H1 (cell line): Measurements from ENCODE around the gene MAML3. TPM values are rescaled to one million over a fixed set of nuclear protein-coding genes. Genes with fewer than 3 reads are reported as not detected.

ENCODE experiments used
- CBX5 ChIP-seq: fragments of 300-800, 300-1000 bp; sonication (generic); IDR thresholded peaks from 2 replicates; pipeline ENCODE4 v1.7.1; 2016; ENCODE audit warnings: antibody characterized with exemption, low read length, low read depth
- EP300 ChIP-seq, 2 experiments: IDR thresholded peaks; 1 replicate in 1 of 2; 2 replicates in 1 of 2; pipeline ENCODE4 v1.6.1; 2011 to 2012; ENCODE audit warnings: low read depth in 2 of 2, low read length in 2 of 2, mild to moderate bottlenecking in 2 of 2, borderline replicate concordance in 1 of 2, inconsistent platforms in 1 of 2, moderate library complexity in 1 of 2
- TCF12 ChIP-seq: IDR thresholded peaks from 2 replicates; pipeline ENCODE4 v1.6.1; 2011; ENCODE audit warnings: low read depth, mild to moderate bottlenecking, low read length
- polyA plus RNA-seq, 7 experiments: library from polyadenylated mRNA; depleted of rRNA in 3 of 7; stranded (reverse) in 5 of 7; unstranded in 2 of 7; fragments of >200 nt in 5 of 7; fragments of 200-250 nt in 2 of 7; gene quantifications; 1 replicate in 5 of 7; 2 replicates in 1 of 7; 4 replicates in 1 of 7; pipeline versions ENCODE4 v1.2.1 to v1.2.3, GENCODE V29; 2011 to 2013; ENCODE audit warnings: missing spikeins in 2 of 7, mixed read lengths in 2 of 7
- total RNA-seq: library from RNA; stranded (reverse); fragmentation: NEBNext Ultra II Directional; extraction: Animal tissue kit (Norgen Biotek cat#: 25700); gene quantifications from 2 replicates; pipeline ENCODE4 v1.2.1, GENCODE V29; 2021

MAML3 gene
- total and polyA plus RNA-seq, 2 of the 8 experiments (the other 6 are each of a cell fraction or from before 2014, with no cell fraction given) = 2.1 to 5.7 TPM

DNA sequence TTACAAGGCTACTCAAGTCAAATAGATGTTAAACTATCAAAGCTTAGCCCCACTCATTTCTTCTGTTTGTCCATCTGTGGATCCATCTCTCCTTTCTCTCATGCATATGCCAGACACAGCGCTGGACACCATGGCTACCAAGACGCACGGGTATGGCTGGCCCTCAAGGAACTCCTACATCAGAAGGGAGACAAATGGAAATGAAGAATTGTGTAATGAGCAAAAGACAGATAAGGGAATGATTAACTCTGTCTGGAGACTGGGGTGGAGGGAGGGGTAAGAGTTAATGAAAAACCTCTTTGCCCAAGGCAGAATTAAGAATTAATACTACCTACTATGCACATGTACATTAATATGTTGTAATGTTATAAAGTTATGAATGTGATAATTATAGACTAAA lies 400.3 kb downstream of the MAML3 start (continued):
- no peak for TF ChIP-seq EP300 (IDR thresholded peaks at IDR 0.05; ENCODE audit: borderline replicate concordance in 1 of 2, low read depth in 2 of 2, low read length in 2 of 2)
- no peak for TF ChIP-seq CBX5
- TF ChIP-seq TCF12 = no peak
